ENCODE data around the gene DOCK2. TPM values are rescaled to one million over a fixed set of nuclear protein-coding genes. Genes with fewer than 3 reads are reported as not detected.

The DOCK2 gene
- total and polyA plus RNA-seq, 2 donors from 2014 or later: 1.0 to 42.0 TPM

DNA sequence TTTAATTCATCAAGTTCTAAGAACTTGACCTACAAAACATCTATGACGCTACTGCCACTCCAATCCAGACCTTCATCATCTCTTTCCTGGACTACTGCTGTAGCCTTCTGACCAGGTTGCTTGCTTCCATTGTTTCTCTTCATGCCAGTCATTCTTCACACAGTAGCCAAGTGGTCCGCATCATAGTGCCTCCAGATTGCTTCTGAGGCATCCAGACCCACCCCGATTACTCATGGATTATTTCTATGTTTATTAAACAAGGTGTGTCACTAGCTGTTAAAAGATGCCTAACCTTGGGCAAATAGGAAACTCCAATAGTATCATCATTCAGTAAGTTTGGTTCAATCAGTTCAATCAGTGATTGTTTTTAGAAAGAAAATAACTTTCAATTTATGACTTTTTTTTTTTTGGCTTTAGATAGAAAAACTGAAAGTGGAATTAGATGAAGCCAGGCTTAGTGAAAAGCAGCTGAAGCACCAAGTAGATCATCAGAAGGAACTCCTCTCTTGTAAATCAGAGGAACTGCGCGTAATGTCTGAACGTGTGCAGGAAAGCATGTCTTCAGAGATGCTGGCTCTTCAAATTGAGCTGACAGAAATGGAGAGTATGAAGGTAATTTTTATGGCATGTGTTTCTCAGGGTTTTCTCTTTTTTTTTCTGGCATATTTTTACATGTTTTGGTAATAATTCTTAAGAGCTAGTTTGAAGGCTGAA lies 44.0 kb upstream of the DOCK2 start:
- DNase-seq (no peak), FAIRE-seq (no peak)
- TF ChIP-seq CTCF (IDR thresholded peaks at IDR 0.05; ENCODE audit: borderline replicate concordance, extremely low read depth, insufficient read depth): no peak
- Histone ChIP-seq H3K27me3 (ENCODE audit: control insufficient read depth, insufficient read depth, low read length) (no peaks in the 10 kb centered on the region), H3K9me3 (ENCODE audit: control insufficient read depth in 2 of 3, insufficient read depth in 1 of 3, low read length in 3 of 3) (no peaks in the 10 kb centered on the region), H3K9ac (ENCODE audit: low read length in 3 of 3) (no peak overlapping the region), H3K27ac (ENCODE audit: low read depth in 2 of 2, low read length in 2 of 2) (no peak overlapping the region), H3K4me3 (ENCODE audit: low read length in 3 of 3) (no peak overlapping the region), H3K36me3 (ENCODE audit: control insufficient read depth in 2 of 3, insufficient read depth in 3 of 3, low read length in 3 of 3) (peaks cover 7 to 17% (median 10%) of the 10 kb centered on the region in 3 donors), H3K4me1 (ENCODE audit: control insufficient read depth in 2 of 3, insufficient read depth in 2 of 3, low read depth in 1 of 3, low read length in 3 of 3) (no peaks in the 10 kb centered on the region)
- intact Hi-C loops (cut with DNase I): no loop called here

GRCh38 chr5:169595172-169595820 lies 41.8 kb upstream of the DOCK2 start:
- FAIRE-seq (no peak), DNase-seq (no peak)
- Histone ChIP-seq H3K27me3 (ENCODE audit: control insufficient read depth, insufficient read depth, low read length) (no peaks in the 10 kb centered on the region), H3K4me1 (ENCODE audit: control insufficient read depth in 2 of 3, insufficient read depth in 2 of 3, low read depth in 1 of 3, low read length in 3 of 3) (no peaks in the 10 kb centered on the region), H3K4me3 (ENCODE audit: low read length in 3 of 3) (no peak overlapping the region), H3K9ac (ENCODE audit: low read length in 3 of 3) (no peak overlapping the region), H3K27ac (ENCODE audit: low read depth in 2 of 2, low read length in 2 of 2) (no peak overlapping the region), H3K9me3 (ENCODE audit: control insufficient read depth in 2 of 3, insufficient read depth in 1 of 3, low read length in 3 of 3) (no peaks in the 10 kb centered on the region), H3K36me3 (ENCODE audit: control insufficient read depth in 2 of 3, insufficient read depth in 3 of 3, low read length in 3 of 3) (peaks cover 6 to 17% (median 8%) of the 10 kb centered on the region in 3 donors)
- intact Hi-C loops (cut with DNase I): no loop called here
- TF ChIP-seq CTCF (IDR thresholded peaks at IDR 0.05; ENCODE audit: borderline replicate concordance, extremely low read depth, insufficient read depth): no peak

GRCh38 chr5:169599451-169599850 lies 37.6 kb upstream of the DOCK2 start:
- Histone ChIP-seq H3K4me1 (ENCODE audit: control insufficient read depth in 2 of 3, insufficient read depth in 2 of 3, low read depth in 1 of 3, low read length in 3 of 3) (no peaks in the 10 kb centered on the region), H3K9ac (ENCODE audit: low read length in 3 of 3) (no peak overlapping the region), H3K27ac (ENCODE audit: low read depth in 2 of 2, low read length in 2 of 2) (no peak overlapping the region), H3K36me3 (ENCODE audit: control insufficient read depth in 2 of 3, insufficient read depth in 3 of 3, low read length in 3 of 3) (peaks cover under 1 to 4% (median 1%) of the 10 kb centered on the region in 3 donors), H3K27me3 (ENCODE audit: control insufficient read depth, insufficient read depth, low read length) (no peaks in the 10 kb centered on the region), H3K9me3 (ENCODE audit: control insufficient read depth in 2 of 3, insufficient read depth in 1 of 3, low read length in 3 of 3) (no peaks in the 10 kb centered on the region), H3K4me3 (ENCODE audit: low read length in 3 of 3) (no peak overlapping the region)
- intact Hi-C loops (cut with DNase I): no loop called here
- DNase-seq: no peak
- TF ChIP-seq CTCF (IDR thresholded peaks at IDR 0.05; ENCODE audit: borderline replicate concordance, extremely low read depth, insufficient read depth): no peak
- no peak for FAIRE-seq

All from kidney (tissue), 14 donors.